Measurements from ENCODE around the gene CTSS.
"Not testable (repeated sequence)": the region's sequence is repeated elsewhere in the genome, so short reads cannot be mapped to it uniquely, and the experiment has no call there.

Gene CTSS

GRCh38 chr1:150807249-150808023, 41.9 kb upstream of the CTSS start:
- TF ChIP-seq CTCF (IDR thresholded peaks at IDR 0.05; ENCODE audit: control insufficient read depth, insufficient read depth, low read depth, low read length, missing control alignments): no peak
- H3K4me3 ChIP-seq (ENCODE audit: control insufficient read depth, low read depth, low read length): peak overlapping the region; percentile 27

GRCh38 chr1:150805899-150806298, 40.3 kb upstream of the CTSS start:
- no peak overlapping the region for H3K4me3 ChIP-seq (ENCODE audit: control insufficient read depth, low read depth, low read length)
- TF ChIP-seq CTCF (IDR thresholded peaks at IDR 0.05; ENCODE audit: control insufficient read depth, insufficient read depth, low read depth, low read length, missing control alignments): no peak
- DNase-seq (ENCODE audit: low read depth): no peak

More at GRCh38 chr1:150807249-150808023, 41.9 kb upstream of the CTSS start:
- no peak for DNase-seq (ENCODE audit: low read depth)

GRCh38 chr1:150804671-150805070, 39.1 kb upstream of the CTSS start:
- TF ChIP-seq CTCF (IDR thresholded peaks at IDR 0.05; ENCODE audit: control insufficient read depth, insufficient read depth, low read depth, low read length, missing control alignments): no peak
- H3K4me3 ChIP-seq (ENCODE audit: control insufficient read depth, low read depth, low read length): no peak overlapping the region
- DNase-seq (ENCODE audit: low read depth): no peak

GRCh38 chr1:150799089-150799488, 33.5 kb upstream of the CTSS start:
- TF ChIP-seq CTCF (IDR thresholded peaks at IDR 0.05; ENCODE audit: control insufficient read depth, insufficient read depth, low read depth, low read length, missing control alignments): no peak
- DNase-seq (ENCODE audit: low read depth): no peak
- H3K4me3 ChIP-seq (ENCODE audit: control insufficient read depth, low read depth, low read length): no peak overlapping the region

- no peak overlapping the region for H3K4me3 ChIP-seq (ENCODE audit: control insufficient read depth, low read depth, low read length)
- TF ChIP-seq CTCF (IDR thresholded peaks at IDR 0.05; ENCODE audit: control insufficient read depth, insufficient read depth, low read depth, low read length, missing control alignments): no peak
- no peak for DNase-seq (ENCODE audit: low read depth)
Observed at GRCh38 chr1:150798525-150798924, 32.9 kb upstream of the CTSS start.

GRCh38 chr1:150796374-150796773, 30.8 kb upstream of the CTSS start:
- TF ChIP-seq CTCF (IDR thresholded peaks at IDR 0.05; ENCODE audit: control insufficient read depth, insufficient read depth, low read depth, low read length, missing control alignments): no peak
- DNase-seq (ENCODE audit: low read depth): no peak
- H3K4me3 ChIP-seq (ENCODE audit: control insufficient read depth, low read depth, low read length): no peak overlapping the region

- H3K4me3 ChIP-seq (ENCODE audit: control insufficient read depth, low read depth, low read length); DNase-seq (ENCODE audit: low read depth): not testable (repeated sequence)
Observed at GRCh38 chr1:150793778-150794177, 28.2 kb upstream of the CTSS start.

All from AG09309 (cell line).